Suprapubic skin (tissue), 3 donors: ENCODE results near the gene UBE3C.

ENCODE experiments used
- POLR2AphosphoS5 ChIP-seq, 3 donors: sonication (generic); formaldehyde crosslinking; IDR thresholded peaks; one replicate each; pipeline ENCODE4 v1.6.1; 2017; ENCODE audit warnings: antibody characterized with exemption in 3 of 3
- TF ChIP-seq, protein P1 (sequence below), 2 donors: fragments of 200-600 bp in 1 of 2; fragments of 450-650 bp in 1 of 2; sonication (generic) in 1 of 2; IDR thresholded peaks; one replicate each; pipeline ENCODE4 v1.5.1; 2016 to 2019; ENCODE audit warnings: antibody characterized with exemption in 2 of 2, mild to moderate bottlenecking in 1 of 2, moderate library complexity in 1 of 2

DNA sequence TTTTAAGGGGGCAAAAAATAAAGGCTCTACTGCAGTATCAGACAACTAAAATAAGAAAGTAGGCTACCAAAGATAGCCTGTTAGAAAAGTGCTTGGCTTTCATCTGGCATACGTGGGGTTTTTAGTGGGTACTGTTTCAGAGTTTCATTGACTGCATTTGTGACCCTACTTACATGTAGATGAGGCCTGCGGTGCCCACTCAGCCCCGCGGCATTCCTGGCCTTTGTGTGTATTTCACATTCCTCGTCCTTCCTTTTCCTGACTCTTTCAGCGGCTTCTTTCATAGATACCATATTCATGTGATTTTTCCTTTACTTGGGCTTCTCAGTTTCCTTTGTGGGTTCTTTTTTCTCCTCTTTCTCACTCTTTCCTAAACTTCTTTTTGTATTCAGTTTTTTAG, 50.7 kb downstream of the UBE3C start:
- TF ChIP-seq, protein P1, sequence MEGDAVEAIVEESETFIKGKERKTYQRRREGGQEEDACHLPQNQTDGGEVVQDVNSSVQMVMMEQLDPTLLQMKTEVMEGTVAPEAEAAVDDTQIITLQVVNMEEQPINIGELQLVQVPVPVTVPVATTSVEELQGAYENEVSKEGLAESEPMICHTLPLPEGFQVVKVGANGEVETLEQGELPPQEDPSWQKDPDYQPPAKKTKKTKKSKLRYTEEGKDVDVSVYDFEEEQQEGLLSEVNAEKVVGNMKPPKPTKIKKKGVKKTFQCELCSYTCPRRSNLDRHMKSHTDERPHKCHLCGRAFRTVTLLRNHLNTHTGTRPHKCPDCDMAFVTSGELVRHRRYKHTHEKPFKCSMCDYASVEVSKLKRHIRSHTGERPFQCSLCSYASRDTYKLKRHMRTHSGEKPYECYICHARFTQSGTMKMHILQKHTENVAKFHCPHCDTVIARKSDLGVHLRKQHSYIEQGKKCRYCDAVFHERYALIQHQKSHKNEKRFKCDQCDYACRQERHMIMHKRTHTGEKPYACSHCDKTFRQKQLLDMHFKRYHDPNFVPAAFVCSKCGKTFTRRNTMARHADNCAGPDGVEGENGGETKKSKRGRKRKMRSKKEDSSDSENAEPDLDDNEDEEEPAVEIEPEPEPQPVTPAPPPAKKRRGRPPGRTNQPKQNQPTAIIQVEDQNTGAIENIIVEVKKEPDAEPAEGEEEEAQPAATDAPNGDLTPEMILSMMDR (IDR thresholded peaks at IDR 0.05) = no peak
- TF ChIP-seq POLR2AphosphoS5 (IDR thresholded peaks at IDR 0.05) = no peak
